Caco-2 (cell line): ENCODE measurements around the gene DRD2. TPM values are rescaled to one million over a fixed set of nuclear protein-coding genes. Genes with fewer than 3 reads are reported as not detected.

Experiments
- BruUV-seq: library from RNA; stranded (reverse); fragments of 400-500 nt; replicated peaks from 2 replicates; lab custom pipeline; 2021; lab: Mats Ljungman, UMichigan
- CTCF ChIA-PET: fragments of 300-600 bp; sonication (Branson Sonifier 250); formaldehyde crosslinking; loops from one replicate; lab custom pipeline; 2022; ENCODE audit warnings: antibody characterized with exemption; lab: Charles Lee
- POLR2A ChIA-PET: fragments of 300-600 bp; sonication (Branson Sonifier 250); formaldehyde crosslinking; loops from one replicate; lab custom pipeline; 2022; ENCODE audit warnings: antibody characterized with exemption; lab: Charles Lee
- DNase-seq, 2 experiments: peaks; one replicate each; pipeline versions ENCODE4 v3.0.0 to v3.0.0-alpha.2; 2020 to 2022
- H3K27me3 ChIP-seq: replicated peaks from 2 replicates; pipeline ENCODE4 v1.6.0; 2011; ENCODE audit warnings: low read length; ENCODE audit not compliant: control insufficient read depth, insufficient read depth
- H3K36me3 ChIP-seq: 2 replicates; pipeline ENCODE4 v1.5.1; 2011; ENCODE audit warnings: low read length; ENCODE audit not compliant: control insufficient read depth, insufficient read depth
- H3K4me1 ChIP-seq: fragments of 250-450 bp; sonication (Bioruptor Pico); 2 replicates; pipeline ENCODE4 v1.5.1; 2020; ENCODE audit warnings: mild to moderate bottlenecking
- H3K4me3 ChIP-seq: 2 replicates; pipeline ENCODE4 v1.5.1; 2011; ENCODE audit warnings: low read depth, mild to moderate bottlenecking, control low read depth, low read length
- H3K9me3 ChIP-seq: fragments of 250-450 bp; sonication (Bioruptor Pico); 2 replicates; pipeline ENCODE4 v1.5.1; 2020; ENCODE audit warnings: mild to moderate bottlenecking, moderate library complexity
- H3K27ac Mint-ChIP-seq: one replicate; pipeline ENCODE4 v1.8.0; 2022; ENCODE audit warnings: mixed read lengths; ENCODE audit not compliant: unreplicated experiment
- H3K27me3 Mint-ChIP-seq: one replicate; pipeline ENCODE4 v1.8.0; 2022; ENCODE audit warnings: mixed read lengths; ENCODE audit not compliant: insufficient read depth, unreplicated experiment
- H3K36me3 Mint-ChIP-seq: one replicate; pipeline ENCODE4 v1.8.0; 2022; ENCODE audit warnings: mild to moderate bottlenecking, mixed read lengths; ENCODE audit not compliant: insufficient read depth, unreplicated experiment
- H3K4me1 Mint-ChIP-seq: one replicate; pipeline ENCODE4 v1.8.0; 2022; ENCODE audit warnings: low read depth, mixed read lengths; ENCODE audit not compliant: unreplicated experiment
- H3K4me3 Mint-ChIP-seq: one replicate; pipeline ENCODE4 v1.8.0; 2022; ENCODE audit warnings: mild to moderate bottlenecking, moderate library complexity, mixed read lengths; ENCODE audit not compliant: unreplicated experiment
- H3K9me3 Mint-ChIP-seq: one replicate; pipeline ENCODE4 v1.8.0; 2022; ENCODE audit warnings: mixed read lengths; ENCODE audit not compliant: unreplicated experiment
- intact Hi-C: fragments of 100-400 bp; cut with micrococcal nuclease; formaldehyde crosslinking; loops from one replicate; pipeline ENCODE4 v1.10.0; 2022; ENCODE audit not compliant: unreplicated experiment
- microRNA-seq: library from miRNA; unstranded; fragments of <30 nt; microRNA quantifications from one replicate; pipeline ENCODE4 v1.2.0, GENCODE V29; 2022
- total RNA-seq: library from RNA; stranded (reverse); gene quantifications from 2 replicates; pipeline ENCODE4 v1.2.3, GENCODE V29; 2022
- TF ChIP-seq, protein P1 (sequence below), 2 experiments: fragments of 200-600 bp in 1 of 2; IDR thresholded peaks; 1 replicate in 1 of 2; 2 replicates in 1 of 2; pipeline versions ENCODE4 v1.5.1 to v1.8.0; 2011 to 2022; ENCODE audit warnings: antibody characterized with exemption in 1 of 2, control low read depth in 1 of 2, inconsistent platforms in 1 of 2, low read depth in 1 of 2, low read length in 1 of 2, mild to moderate bottlenecking in 1 of 2, moderate library complexity in 1 of 2; ENCODE audit not compliant: insufficient read depth in 1 of 2, severe bottlenecking in 1 of 2, unreplicated experiment in 1 of 2

The DRD2 gene
- total RNA-seq, 1 experiment from 2014 or later = 13.9 TPM

DNA sequence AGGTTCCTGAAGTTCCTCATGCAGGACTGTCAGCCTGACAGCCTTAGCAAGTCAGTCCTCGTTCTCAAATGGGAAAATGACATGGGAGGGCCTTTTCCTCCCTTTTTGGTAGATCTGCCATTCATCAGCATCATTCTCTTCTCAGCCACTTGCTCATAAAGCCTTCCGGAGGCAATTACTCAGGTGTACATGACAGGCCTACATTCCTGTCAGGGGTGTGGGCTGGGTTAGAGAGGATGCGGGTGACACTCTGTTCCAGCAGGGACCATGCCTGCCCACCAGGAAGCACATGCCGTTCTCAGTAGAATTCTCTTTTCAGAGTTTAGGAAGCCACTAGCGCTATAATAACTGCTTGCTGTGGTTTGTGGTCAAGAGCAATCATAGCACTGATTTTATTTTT lies 111.8 kb downstream of the DRD2 start:
- Mint-ChIP-seq H3K4me3 (no peak overlapping the region), H3K27ac (no peak overlapping the region), H3K27me3 (no peaks in the 10 kb centered on the region), H3K9me3 (no peaks in the 10 kb centered on the region), H3K4me1 (no peaks in the 10 kb centered on the region), H3K36me3 (peaks cover 6% of the 10 kb centered on the region)
- Histone ChIP-seq H3K4me3 (no peak overlapping the region), H3K27me3 (no peaks in the 10 kb centered on the region), H3K36me3 (peaks cover 1% of the 10 kb centered on the region; the same call in 1 of the 2 replicates), H3K4me1 (no peaks in the 10 kb centered on the region), H3K9me3 (no peaks in the 10 kb centered on the region)
- intact Hi-C loops = no loop called here
- ChIA-PET POLR2A (no interaction called here), CTCF (no interaction called here)
- no TSS peak for BruUV-seq
- TF ChIP-seq, protein P1, sequence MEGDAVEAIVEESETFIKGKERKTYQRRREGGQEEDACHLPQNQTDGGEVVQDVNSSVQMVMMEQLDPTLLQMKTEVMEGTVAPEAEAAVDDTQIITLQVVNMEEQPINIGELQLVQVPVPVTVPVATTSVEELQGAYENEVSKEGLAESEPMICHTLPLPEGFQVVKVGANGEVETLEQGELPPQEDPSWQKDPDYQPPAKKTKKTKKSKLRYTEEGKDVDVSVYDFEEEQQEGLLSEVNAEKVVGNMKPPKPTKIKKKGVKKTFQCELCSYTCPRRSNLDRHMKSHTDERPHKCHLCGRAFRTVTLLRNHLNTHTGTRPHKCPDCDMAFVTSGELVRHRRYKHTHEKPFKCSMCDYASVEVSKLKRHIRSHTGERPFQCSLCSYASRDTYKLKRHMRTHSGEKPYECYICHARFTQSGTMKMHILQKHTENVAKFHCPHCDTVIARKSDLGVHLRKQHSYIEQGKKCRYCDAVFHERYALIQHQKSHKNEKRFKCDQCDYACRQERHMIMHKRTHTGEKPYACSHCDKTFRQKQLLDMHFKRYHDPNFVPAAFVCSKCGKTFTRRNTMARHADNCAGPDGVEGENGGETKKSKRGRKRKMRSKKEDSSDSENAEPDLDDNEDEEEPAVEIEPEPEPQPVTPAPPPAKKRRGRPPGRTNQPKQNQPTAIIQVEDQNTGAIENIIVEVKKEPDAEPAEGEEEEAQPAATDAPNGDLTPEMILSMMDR (IDR thresholded peaks at IDR 0.05; ENCODE audit: insufficient read depth in 1 of 2, low read depth in 1 of 2, low read length in 1 of 2, severe bottlenecking in 1 of 2, unreplicated experiment in 1 of 2) = no peak
- no peak for DNase-seq

Small RNAs within 50 kb of the gene (microRNA-seq; reads per million reads assigned to microRNA genes)
- not detected for gene MIR4301

Other genes starting within 250 kb of the DRD2 start
- 19.4 and 20.8 TPM in 2 replicates for gene TTC12, start 160.8 kb downstream of the DRD2 start, total RNA-seq
- gene ANKK1, start 87.6 kb downstream of the DRD2 start, total RNA-seq = 0.11 and 0.16 TPM in 2 replicates
- 2.4 and 2.7 TPM in 2 replicates for gene TMPRSS5, start 230.9 kb upstream of the DRD2 start, total RNA-seq